Measurements from ENCODE around the gene NCOA7.

GRCh38 chr6:125752773-125753172, 38.0 kb upstream of the NCOA7 start:
- no peak for TF ChIP-seq CTCF (IDR thresholded peaks at IDR 0.05; ENCODE audit: control extremely low read depth in 1 of 3, insufficient read depth in 1 of 3, low read depth in 1 of 3, low read length in 3 of 3)
- TF ChIP-seq SRF (IDR thresholded peaks at IDR 0.05; ENCODE audit: low read depth, low read length) = no peak
